OCI-LY3 (cell line): ENCODE results near the gene GGTLC1.

ENCODE experiments used
- CTCF ChIP-seq: fragments of 200-600, 300-600 bp; sonication (generic); IDR thresholded peaks from 2 replicates; pipeline ENCODE4 v1.5.1; 2014; ENCODE audit warnings: antibody characterized with exemption, low read length, low read depth
- EZH2phosphoT487 ChIP-seq: fragments of 200-600 bp; shearing (Covaris generic); IDR thresholded peaks from 2 replicates; pipeline ENCODE4 v1.6.1; 2018; ENCODE audit warnings: antibody characterized with exemption, mixed run types, low read depth

GRCh38 chr20:24007758-24008157 is 19.2 kb upstream of the GGTLC1 start:
- TF ChIP-seq CTCF (no peak), EZH2phosphoT487 (no peak)
